PC-9 (cell line): Measurements from ENCODE around the gene PRCD. TPM values are rescaled to one million over a fixed set of nuclear protein-coding genes. Genes with fewer than 3 reads are reported as not detected.
A peak's percentile ranks its signal among the peaks of the same experiment; 100 is the strongest.

Source experiments
- BruUV-seq: library from RNA; stranded (reverse); fragments of 400-500 nt; replicated peaks from 2 replicates; lab custom pipeline; 2021; lab: Mats Ljungman, UMichigan
- CTCF ChIA-PET: fragments of 300-600 bp; sonication (Branson Sonifier 250); formaldehyde crosslinking; loops from one replicate; lab custom pipeline; 2022; ENCODE audit warnings: antibody characterized with exemption; lab: Charles Lee
- POLR2A ChIA-PET: fragments of 300-600 bp; sonication (Branson Sonifier 250); formaldehyde crosslinking; loops from one replicate; lab custom pipeline; 2022; ENCODE audit warnings: antibody characterized with exemption; ENCODE audit not compliant: unreplicated experiment; lab: Charles Lee
- DNase-seq, 2 experiments: peaks; one replicate each; pipeline versions ENCODE4 v3.0.0 to v3.0.0-alpha.2; 2015 to 2022; ENCODE audit warnings: mixed read lengths in 1 of 2
- H2AFZ ChIP-seq: fragments of 200-600 bp; sonication (generic); 2 replicates; pipeline ENCODE4 v1.8.1; 2017; ENCODE audit warnings: antibody characterized with exemption
- H3F3A ChIP-seq: fragments of 200-600 bp; sonication (generic); 2 replicates; pipeline ENCODE4 v1.8.1; 2017; ENCODE audit warnings: antibody characterized with exemption, mild to moderate bottlenecking, low read depth; ENCODE audit not compliant: insufficient read depth
- H3K27ac ChIP-seq: fragments of 200-600 bp; sonication (generic); 2 replicates; pipeline ENCODE4 v1.6.1; 2016; ENCODE audit warnings: mixed run types
- H3K27me3 ChIP-seq: fragments of 200-600 bp; sonication (generic); 2 replicates; pipeline ENCODE4 v1.6.1; 2016; ENCODE audit warnings: low read depth, mixed run types; ENCODE audit not compliant: insufficient read depth
- H3K36me3 ChIP-seq: fragments of 200-600 bp; sonication (generic); 2 replicates; pipeline ENCODE4 v1.6.1; 2016; ENCODE audit warnings: low read depth, mixed run types
- H3K4me1 ChIP-seq: fragments of 200-600 bp; sonication (generic); replicated peaks from 2 replicates; pipeline ENCODE4 v1.6.1; 2016; ENCODE audit warnings: mixed run types; ENCODE audit not compliant: insufficient read depth
- H3K4me2 ChIP-seq: fragments of 200-600 bp; sonication (generic); 2 replicates; pipeline ENCODE4 v1.6.1; 2017; ENCODE audit warnings: mixed run types
- H3K4me3 ChIP-seq: fragments of 200-600 bp; sonication (generic); 2 replicates; pipeline ENCODE4 v1.6.1; 2016; ENCODE audit warnings: mixed run types
- H3K79me2 ChIP-seq: fragments of 200-600 bp; sonication (generic); 2 replicates; pipeline ENCODE4 v1.6.1; 2017; ENCODE audit warnings: low read depth, mixed run types
- H3K9me2 ChIP-seq: fragments of 200-600 bp; sonication (generic); 2 replicates; pipeline ENCODE4 v1.8.1; 2017; ENCODE audit warnings: mild to moderate bottlenecking; ENCODE audit not compliant: insufficient read depth
- H3K9me3 ChIP-seq: fragments of 200-600 bp; sonication (generic); 2 replicates; pipeline ENCODE4 v1.8.1; 2016; ENCODE audit warnings: low read depth; ENCODE audit not compliant: insufficient read depth
- H4K20me1 ChIP-seq: fragments of 200-600 bp; sonication (generic); 2 replicates; pipeline ENCODE4 v1.8.1; 2017; ENCODE audit not compliant: insufficient read depth
- EZH2 ChIP-seq: fragments of 200-600 bp; sonication (generic); IDR thresholded peaks from 2 replicates; pipeline ENCODE4 v1.8.0; 2017; ENCODE audit warnings: antibody characterized with exemption, low read depth
- intact Hi-C: fragments of 100-400 bp; cut with micrococcal nuclease; formaldehyde crosslinking; loops from one replicate; pipeline ENCODE4 v1.10.0; 2022; ENCODE audit not compliant: unreplicated experiment
- total RNA-seq: library from RNA; stranded (reverse); gene quantifications from 2 replicates; pipeline ENCODE4 v1.2.3, GENCODE V29; 2021
- TF ChIP-seq, protein P1 (sequence below): fragments of 200-600 bp; sonication (generic); conservative IDR thresholded peaks from 2 replicates; pipeline ENCODE4 v1.6.1; 2017; ENCODE audit warnings: mixed run types, antibody characterized with exemption, mild to moderate bottlenecking, moderate library complexity

The PRCD gene
- total RNA-seq, 1 experiment from 2014 or later, result 2.7 TPM

DNA sequence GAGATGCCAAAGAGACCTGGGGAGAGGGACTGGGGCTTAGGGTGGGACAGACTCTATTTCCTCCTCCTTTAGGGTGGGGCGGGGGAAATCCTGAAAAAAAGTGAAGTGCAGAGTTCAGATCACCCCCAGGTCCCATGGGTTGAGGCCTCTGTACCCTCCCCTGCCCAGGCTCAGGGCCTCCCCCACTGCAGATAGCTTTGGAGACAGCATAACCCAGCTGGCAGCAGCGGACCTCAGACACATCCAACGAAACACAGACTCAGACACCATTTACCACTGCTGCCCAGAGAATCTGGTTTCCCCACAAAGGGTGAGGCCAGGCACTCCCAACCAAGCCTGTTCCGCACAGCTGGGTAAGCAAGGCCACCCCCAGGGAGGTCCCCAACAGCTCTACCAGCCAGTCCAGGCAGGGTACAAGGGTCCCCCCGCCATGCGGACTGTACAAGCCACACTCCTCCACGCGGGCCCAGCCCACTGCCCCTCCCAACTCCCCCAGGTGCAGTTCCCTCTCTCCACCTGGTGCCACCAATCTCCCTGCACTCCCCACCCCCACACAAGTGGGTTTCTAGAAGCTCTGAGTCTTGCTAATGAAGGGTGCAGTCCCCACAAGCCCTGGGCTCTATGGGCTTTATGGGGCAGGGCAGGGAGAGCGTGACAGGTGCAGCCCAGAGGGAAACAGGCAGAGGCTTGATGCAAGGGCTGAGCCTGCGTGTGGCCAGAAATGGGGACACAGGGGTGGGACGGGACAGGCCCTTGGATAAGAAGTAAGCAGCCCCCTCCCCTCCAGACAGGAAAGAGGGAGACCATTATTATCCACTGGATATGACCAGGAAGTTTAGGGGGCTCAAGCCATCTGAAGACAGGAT is 47.5 kb upstream of the PRCD start:
- H4K20me1 ChIP-seq, result no peaks in the 10 kb centered on the region
- CTCF ChIA-PET, result interaction anchor here (0.8 kb wide), 1 partner anchor 224 kb away, joined by 3 read pairs; no protein-coding TSS in a partner anchor
- no peak for DNase-seq
- no peaks in the 10 kb centered on the region for H3K9me2 ChIP-seq
- H2AFZ ChIP-seq, result no peak overlapping the region
- H3K79me2 ChIP-seq, result no peaks in the 10 kb centered on the region
- no TSS peak for BruUV-seq
- H3K4me3 ChIP-seq, result no peak overlapping the region
- H3K27me3 ChIP-seq, result no peaks in the 10 kb centered on the region
- H3K9me3 ChIP-seq, result no peaks in the 10 kb centered on the region
- no peak overlapping the region for H3K4me2 ChIP-seq
- POLR2A ChIA-PET, result interaction anchor here (0.6 to 0.7 kb wide), 3 partner anchors 10 to 122 kb away, joined by 3 read pairs; no protein-coding TSS in a partner anchor
- intact Hi-C loops, result no loop called here
- H3F3A ChIP-seq, result no peaks in the 10 kb centered on the region
- H3K27ac ChIP-seq, result no peak overlapping the region
- no peaks in the 10 kb centered on the region for H3K4me1 ChIP-seq
- TF ChIP-seq, protein P1, sequence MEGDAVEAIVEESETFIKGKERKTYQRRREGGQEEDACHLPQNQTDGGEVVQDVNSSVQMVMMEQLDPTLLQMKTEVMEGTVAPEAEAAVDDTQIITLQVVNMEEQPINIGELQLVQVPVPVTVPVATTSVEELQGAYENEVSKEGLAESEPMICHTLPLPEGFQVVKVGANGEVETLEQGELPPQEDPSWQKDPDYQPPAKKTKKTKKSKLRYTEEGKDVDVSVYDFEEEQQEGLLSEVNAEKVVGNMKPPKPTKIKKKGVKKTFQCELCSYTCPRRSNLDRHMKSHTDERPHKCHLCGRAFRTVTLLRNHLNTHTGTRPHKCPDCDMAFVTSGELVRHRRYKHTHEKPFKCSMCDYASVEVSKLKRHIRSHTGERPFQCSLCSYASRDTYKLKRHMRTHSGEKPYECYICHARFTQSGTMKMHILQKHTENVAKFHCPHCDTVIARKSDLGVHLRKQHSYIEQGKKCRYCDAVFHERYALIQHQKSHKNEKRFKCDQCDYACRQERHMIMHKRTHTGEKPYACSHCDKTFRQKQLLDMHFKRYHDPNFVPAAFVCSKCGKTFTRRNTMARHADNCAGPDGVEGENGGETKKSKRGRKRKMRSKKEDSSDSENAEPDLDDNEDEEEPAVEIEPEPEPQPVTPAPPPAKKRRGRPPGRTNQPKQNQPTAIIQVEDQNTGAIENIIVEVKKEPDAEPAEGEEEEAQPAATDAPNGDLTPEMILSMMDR, result no peak
- no peak for TF ChIP-seq EZH2
- H3K36me3 ChIP-seq, result no peaks in the 10 kb centered on the region

DNA sequence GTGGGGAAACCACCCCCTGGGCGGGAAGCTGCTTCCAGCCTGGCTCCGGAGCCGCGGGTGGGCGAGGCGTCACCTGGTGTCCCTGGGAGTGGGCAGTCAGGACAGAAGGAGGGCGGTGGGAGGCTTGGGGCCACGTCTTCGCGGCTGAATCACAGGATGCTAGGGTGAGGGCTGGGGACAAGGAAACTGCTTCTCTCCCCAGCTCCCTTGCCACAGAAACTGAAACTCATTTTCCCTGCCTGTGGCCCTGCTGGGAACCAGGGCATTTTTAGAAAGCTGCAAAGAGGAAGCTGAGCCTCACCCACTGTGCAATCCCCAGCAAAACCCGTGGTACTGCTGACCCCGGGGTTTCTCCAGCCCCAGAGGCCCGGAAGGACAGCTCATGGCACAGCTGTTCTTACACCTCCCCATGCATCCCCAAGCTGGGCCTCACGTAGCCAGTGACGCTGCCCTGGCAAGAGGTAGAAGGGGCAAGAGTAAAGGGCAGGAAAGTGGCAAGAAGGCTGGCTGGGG is 46.8 kb upstream of the PRCD start:
- no peaks in the 10 kb centered on the region for H3K9me3 ChIP-seq
- intact Hi-C loops, result no loop called here
- no peaks in the 10 kb centered on the region for H3K79me2 ChIP-seq
- H3K4me3 ChIP-seq, result no peak overlapping the region
- H3K27me3 ChIP-seq, result no peaks in the 10 kb centered on the region
- no peak overlapping the region for H3K27ac ChIP-seq
- H3K4me1 ChIP-seq, result no peaks in the 10 kb centered on the region
- H3K9me2 ChIP-seq, result no peaks in the 10 kb centered on the region
- no peak overlapping the region for H3K4me2 ChIP-seq
- H3F3A ChIP-seq, result no peaks in the 10 kb centered on the region
- TF ChIP-seq EZH2, result no peak
- TF ChIP-seq, protein P1, result no peak
- POLR2A ChIA-PET, result interaction anchor here (0.6 to 0.7 kb wide), 3 partner anchors 13 to 188 kb away, joined by 3 to 8 read pairs (median 3); no protein-coding TSS in a partner anchor
- H4K20me1 ChIP-seq, result no peaks in the 10 kb centered on the region
- BruUV-seq, result no TSS peak
- DNase-seq, result peak in 1 of 2 experiments; percentile 50
- no peak overlapping the region for H2AFZ ChIP-seq
- no peaks in the 10 kb centered on the region for H3K36me3 ChIP-seq
- CTCF ChIA-PET, result interaction anchor here (0.8 kb wide), 1 partner anchor 224 kb away, joined by 3 read pairs; no protein-coding TSS in a partner anchor

DNA sequence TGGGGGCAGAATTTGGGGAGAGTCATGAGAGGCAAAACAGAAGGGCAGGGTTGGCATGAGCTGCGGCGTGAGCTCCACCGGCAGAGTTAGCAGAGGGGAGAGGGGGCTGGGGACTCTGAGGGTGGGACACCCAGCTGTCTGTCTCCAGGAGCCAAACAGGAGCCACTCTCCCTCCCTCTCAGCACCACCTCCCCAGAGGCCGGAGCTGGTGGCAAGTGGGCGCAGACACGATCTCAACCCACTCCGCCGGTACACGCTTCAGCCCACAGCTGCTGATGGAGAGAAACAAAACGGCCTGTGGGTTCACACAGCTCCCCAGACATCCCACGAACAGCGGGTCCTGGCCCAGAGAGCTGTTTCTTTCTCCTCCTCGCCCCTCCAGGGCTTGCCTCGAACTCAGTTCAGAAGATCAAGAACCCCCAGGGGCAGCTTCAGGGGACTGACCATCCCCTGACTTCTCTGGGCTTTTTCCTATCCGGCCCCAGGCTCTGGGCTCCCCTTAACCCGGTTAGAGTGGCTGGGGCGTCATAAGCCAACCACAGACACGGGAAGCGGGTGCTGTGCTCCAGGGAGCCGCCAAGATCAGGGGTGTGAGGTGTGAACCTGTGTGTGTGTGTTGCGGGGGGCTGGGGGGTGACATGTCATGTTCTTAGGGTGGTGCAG is 46.2 kb upstream of the PRCD start:
- no peaks in the 10 kb centered on the region for H3K36me3 ChIP-seq
- H3K9me2 ChIP-seq, result no peaks in the 10 kb centered on the region
- no peaks in the 10 kb centered on the region for H3F3A ChIP-seq
- ChIA-PET POLR2A (interaction anchor here (0.7 kb wide), 1 partner anchor 188 kb away, joined by 8 read pairs; no protein-coding TSS in a partner anchor), CTCF (interaction anchor here (0.8 kb wide), 1 partner anchor 223 kb away, joined by 3 read pairs; no protein-coding TSS in a partner anchor)
- H3K9me3 ChIP-seq, result no peaks in the 10 kb centered on the region
- no peak overlapping the region for H3K27ac ChIP-seq
- no peak overlapping the region for H3K4me3 ChIP-seq
- BruUV-seq, result no TSS peak
- no peak overlapping the region for H2AFZ ChIP-seq
- no peaks in the 10 kb centered on the region for H3K79me2 ChIP-seq
- TF ChIP-seq EZH2, result no peak
- TF ChIP-seq, protein P1, result no peak
- no peak overlapping the region for H3K4me2 ChIP-seq
- H3K27me3 ChIP-seq, result no peaks in the 10 kb centered on the region
- no peaks in the 10 kb centered on the region for H4K20me1 ChIP-seq
- intact Hi-C loops, result no loop called here
- H3K4me1 ChIP-seq, result no peaks in the 10 kb centered on the region
- DNase-seq, result no peak
